ENCODE data around the gene STK11IP. TPM values are rescaled to one million over a fixed set of nuclear protein-coding genes. Genes with fewer than 3 reads are reported as not detected.

STK11IP gene
- total RNA-seq, 1 donor from 2014 or later = 47.7 TPM

- Mint-ChIP-seq H3K9me3 (no peaks in the 10 kb centered on the region), H3K27ac (no peak overlapping the region), H3K36me3 (peaks cover 16% of the 10 kb centered on the region), H3K4me1 (peaks cover 9% of the 10 kb centered on the region), H3K4me3 (no peak overlapping the region), H3K27me3 (ENCODE audit: low read depth) (peaks cover 13% of the 10 kb centered on the region)
- DNase-seq (ENCODE audit: low spot score in 2 of 2, unreplicated experiment in 2 of 2) = no peak
- TF ChIP-seq CTCF (IDR thresholded peaks at IDR 0.05; ENCODE audit: unreplicated experiment) = no peak
Measured at GRCh38 chr2:219553168-219553417, 44.6 kb upstream of the STK11IP start.

DNA sequence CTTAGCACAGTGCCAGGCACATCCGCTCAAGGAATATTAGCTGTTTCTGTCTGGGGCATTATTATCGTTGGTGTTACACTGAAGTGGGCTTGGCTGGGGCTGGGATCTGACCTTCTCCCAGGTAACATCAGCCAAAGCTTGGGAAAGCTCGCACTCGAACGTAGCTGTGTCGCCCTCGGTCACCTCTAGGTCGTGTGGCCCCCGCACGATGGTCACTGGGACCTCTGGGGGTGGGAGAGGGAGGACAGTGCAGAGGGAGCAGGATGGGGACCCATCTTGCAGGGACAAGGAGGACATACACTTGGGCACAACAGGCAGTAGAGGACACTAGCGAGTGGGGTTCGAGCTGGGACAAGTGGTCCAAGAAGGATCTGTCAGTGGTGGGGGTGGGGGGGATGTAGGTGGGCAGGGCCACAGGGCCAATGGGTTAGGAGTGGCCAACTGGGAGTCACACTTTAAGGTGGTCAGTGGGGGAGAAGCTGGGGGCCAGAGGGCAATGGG lies 44.1 kb upstream of the STK11IP start:
- H3K27me3 Mint-ChIP-seq (ENCODE audit: low read depth) = peaks cover 13% of the 10 kb centered on the region
- H3K4me1 Mint-ChIP-seq = peaks cover 9% of the 10 kb centered on the region
- DNase-seq (ENCODE audit: low spot score in 2 of 2, unreplicated experiment in 2 of 2) = no peak
- H3K36me3 Mint-ChIP-seq = peaks cover 18% of the 10 kb centered on the region
- no peaks in the 10 kb centered on the region for H3K9me3 Mint-ChIP-seq
- H3K4me3 Mint-ChIP-seq = peak overlapping the region; percentile 36
- TF ChIP-seq CTCF (IDR thresholded peaks at IDR 0.05; ENCODE audit: unreplicated experiment) = no peak
- no peak overlapping the region for H3K27ac Mint-ChIP-seq

DNA sequence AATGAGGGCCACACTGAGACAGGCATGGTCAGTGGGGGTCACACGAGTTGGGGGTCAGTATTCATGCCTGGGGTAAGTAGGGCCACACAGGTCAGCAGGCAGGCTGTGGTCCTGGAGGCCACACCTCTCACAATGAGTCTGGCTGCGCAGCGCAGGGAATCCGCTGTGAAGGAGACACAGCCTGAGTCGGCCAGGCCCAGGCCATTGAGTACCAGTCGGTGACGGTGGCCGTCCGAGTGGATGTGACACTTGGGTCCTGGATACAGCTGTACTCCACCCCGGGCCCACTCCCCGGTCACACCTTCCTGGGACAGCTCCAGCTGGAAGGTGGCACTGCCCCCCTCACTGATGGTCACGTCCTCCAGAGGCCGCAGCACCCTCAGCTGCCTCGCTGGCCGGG lies 43.3 kb upstream of the STK11IP start:
- peaks cover 13% of the 10 kb centered on the region for H3K27me3 Mint-ChIP-seq (ENCODE audit: low read depth)
- H3K4me1 Mint-ChIP-seq = peaks cover 11% of the 10 kb centered on the region
- no peak overlapping the region for H3K27ac Mint-ChIP-seq
- no peaks in the 10 kb centered on the region for H3K9me3 Mint-ChIP-seq
- TF ChIP-seq CTCF (IDR thresholded peaks at IDR 0.05; ENCODE audit: unreplicated experiment) = no peak
- H3K4me3 Mint-ChIP-seq = no peak overlapping the region
- no peak for DNase-seq (ENCODE audit: low spot score in 2 of 2, unreplicated experiment in 2 of 2)
- peaks cover 25% of the 10 kb centered on the region for H3K36me3 Mint-ChIP-seq

GRCh38 chr2:219555956-219556355 lies 41.7 kb upstream of the STK11IP start:
- no peak for TF ChIP-seq CTCF (IDR thresholded peaks at IDR 0.05; ENCODE audit: unreplicated experiment)
- Mint-ChIP-seq H3K27ac (no peak overlapping the region), H3K9me3 (no peaks in the 10 kb centered on the region), H3K27me3 (ENCODE audit: low read depth) (peaks cover 10% of the 10 kb centered on the region), H3K4me1 (peaks cover 20% of the 10 kb centered on the region), H3K36me3 (peaks cover 30% of the 10 kb centered on the region), H3K4me3 (no peak overlapping the region)
- DNase-seq (ENCODE audit: low spot score in 2 of 2, unreplicated experiment in 2 of 2) = no peak

DNA sequence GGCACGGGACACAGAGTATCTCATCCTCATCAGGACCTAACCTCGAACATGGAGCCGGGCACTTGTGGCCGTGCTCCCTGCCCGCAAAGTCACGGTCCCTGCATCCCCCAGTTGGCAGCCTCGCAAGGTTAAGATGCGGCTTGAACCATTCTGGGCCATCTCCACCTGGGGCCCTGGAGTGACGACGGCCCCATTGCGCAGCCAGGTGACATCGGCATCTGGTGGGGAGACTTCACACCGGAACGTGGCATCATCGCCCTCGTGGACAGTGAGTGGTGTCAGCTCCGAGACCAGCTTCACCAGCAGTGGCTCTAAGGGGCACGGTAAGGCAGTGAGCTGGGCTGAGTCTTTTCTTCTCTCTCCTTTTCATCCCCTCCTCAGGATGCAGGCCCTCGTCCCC lies 41.2 kb upstream of the STK11IP start:
- Mint-ChIP-seq H3K36me3 (peaks cover 30% of the 10 kb centered on the region), H3K4me1 (peaks cover 21% of the 10 kb centered on the region), H3K27ac (no peak overlapping the region), H3K27me3 (ENCODE audit: low read depth) (peaks cover 7% of the 10 kb centered on the region), H3K4me3 (no peak overlapping the region), H3K9me3 (no peaks in the 10 kb centered on the region)
- TF ChIP-seq CTCF (IDR thresholded peaks at IDR 0.05; ENCODE audit: unreplicated experiment) = no peak
- DNase-seq (ENCODE audit: low spot score in 2 of 2, unreplicated experiment in 2 of 2) = no peak

- H3K27me3 Mint-ChIP-seq (ENCODE audit: low read depth) = no peaks in the 10 kb centered on the region
- H3K4me3 Mint-ChIP-seq = no peak overlapping the region
- no peak overlapping the region for H3K27ac Mint-ChIP-seq
- peaks cover 30% of the 10 kb centered on the region for H3K36me3 Mint-ChIP-seq
- no peak for TF ChIP-seq CTCF (IDR thresholded peaks at IDR 0.05; ENCODE audit: unreplicated experiment)
- no peaks in the 10 kb centered on the region for H3K9me3 Mint-ChIP-seq
- peaks cover 22% of the 10 kb centered on the region for H3K4me1 Mint-ChIP-seq
- DNase-seq (ENCODE audit: low spot score in 2 of 2, unreplicated experiment in 2 of 2) = no peak
Measured at GRCh38 chr2:219557320-219557719, 40.3 kb upstream of the STK11IP start.

Measured in mesothelial cell of epicardium (in vitro differentiated cells).